ENCODE measurements around the gene FAM156B.
"Not testable (repeated sequence)": the region's sequence is repeated elsewhere in the genome, so short reads cannot be mapped to it uniquely, and the experiment has no call there.

DNA sequence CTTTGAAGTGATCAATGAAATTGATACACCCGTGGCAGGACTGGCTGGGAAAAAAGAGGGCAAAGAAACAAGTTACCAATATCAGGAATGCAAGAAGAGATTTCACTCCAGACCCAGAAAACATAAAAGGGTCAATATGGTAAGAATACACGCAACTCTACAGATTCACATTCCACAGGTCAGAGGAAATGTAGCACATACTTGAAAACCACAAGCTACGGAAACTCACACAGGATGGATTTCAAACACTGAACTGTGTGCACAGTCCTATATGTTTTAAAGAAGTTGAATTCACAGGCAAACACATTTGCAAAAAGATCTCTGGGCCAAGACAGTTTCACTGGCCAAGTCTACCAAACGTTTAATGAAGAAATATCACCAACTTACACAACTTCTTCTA is 52.2 kb downstream of the FAM156B start:
- not testable (repeated sequence) for TF ChIP-seq ELK1 (IDR thresholded peaks at IDR 0.05; ENCODE audit: low read depth, low read length); RFX5 (IDR thresholded peaks at IDR 0.05); ZFP36 (IDR thresholded peaks at IDR 0.05; ENCODE audit: borderline replicate concordance, partially characterized antibody); EHMT2 (IDR thresholded peaks at IDR 0.05; ENCODE audit: low read depth)
- TF ChIP-seq, protein P1, sequence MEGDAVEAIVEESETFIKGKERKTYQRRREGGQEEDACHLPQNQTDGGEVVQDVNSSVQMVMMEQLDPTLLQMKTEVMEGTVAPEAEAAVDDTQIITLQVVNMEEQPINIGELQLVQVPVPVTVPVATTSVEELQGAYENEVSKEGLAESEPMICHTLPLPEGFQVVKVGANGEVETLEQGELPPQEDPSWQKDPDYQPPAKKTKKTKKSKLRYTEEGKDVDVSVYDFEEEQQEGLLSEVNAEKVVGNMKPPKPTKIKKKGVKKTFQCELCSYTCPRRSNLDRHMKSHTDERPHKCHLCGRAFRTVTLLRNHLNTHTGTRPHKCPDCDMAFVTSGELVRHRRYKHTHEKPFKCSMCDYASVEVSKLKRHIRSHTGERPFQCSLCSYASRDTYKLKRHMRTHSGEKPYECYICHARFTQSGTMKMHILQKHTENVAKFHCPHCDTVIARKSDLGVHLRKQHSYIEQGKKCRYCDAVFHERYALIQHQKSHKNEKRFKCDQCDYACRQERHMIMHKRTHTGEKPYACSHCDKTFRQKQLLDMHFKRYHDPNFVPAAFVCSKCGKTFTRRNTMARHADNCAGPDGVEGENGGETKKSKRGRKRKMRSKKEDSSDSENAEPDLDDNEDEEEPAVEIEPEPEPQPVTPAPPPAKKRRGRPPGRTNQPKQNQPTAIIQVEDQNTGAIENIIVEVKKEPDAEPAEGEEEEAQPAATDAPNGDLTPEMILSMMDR (IDR thresholded peaks at IDR 0.05) = not testable (repeated sequence)
